CD14-positive monocyte (primary cell): Measurements from ENCODE around the gene ITSN1. TPM values are rescaled to one million over a fixed set of nuclear protein-coding genes. Genes with fewer than 3 reads are reported as not detected.

Experiments
- DNase-seq, 3 donors: peaks; one replicate each; pipeline ENCODE4 v3.0.0-alpha.2; 2011 to 2022
- H2AFZ ChIP-seq: 2 replicates; pipeline ENCODE4 v1.6.0; 2012; ENCODE audit warnings: mild to moderate bottlenecking, low read depth, low read length, inconsistent platforms; ENCODE audit not compliant: insufficient read depth, poor library complexity, severe bottlenecking
- H3K27ac ChIP-seq, 2 donors: 1 replicate in 1 of 2; 2 replicates in 1 of 2; pipeline ENCODE4 v1.5.1; 2012 to 2013; ENCODE audit warnings: low read length in 2 of 2, control low read depth in 1 of 2, inconsistent platforms in 1 of 2, low read depth in 1 of 2, mild to moderate bottlenecking in 1 of 2
- H3K27me3 ChIP-seq, 2 donors: one replicate each; pipeline versions ENCODE4 v1.6.0 to v1.6.1; 2011 to 2013; ENCODE audit warnings: low read length in 2 of 2; ENCODE audit not compliant: control insufficient read depth in 2 of 2, insufficient read depth in 2 of 2
- H3K36me3 ChIP-seq, 2 donors: replicated peaks in 1 of 2; 1 replicate in 1 of 2; 2 replicates in 1 of 2; pipeline versions ENCODE4 v1.5.1 to v1.6.1; 2012 to 2013; ENCODE audit warnings: low read length in 2 of 2, control low read depth in 1 of 2, inconsistent platforms in 1 of 2, mild to moderate bottlenecking in 1 of 2; ENCODE audit not compliant: insufficient read depth in 2 of 2, control insufficient read depth in 1 of 2
- H3K4me1 ChIP-seq, 2 donors: 1 replicate in 1 of 2; 2 replicates in 1 of 2; pipeline versions ENCODE4 v1.5.1 to v1.6.1; 2012 to 2013; ENCODE audit warnings: low read length in 2 of 2, control low read depth in 1 of 2, inconsistent platforms in 1 of 2, mild to moderate bottlenecking in 1 of 2, moderate library complexity in 1 of 2; ENCODE audit not compliant: insufficient read depth in 2 of 2, control insufficient read depth in 1 of 2
- H3K4me2 ChIP-seq: replicated peaks from 2 replicates; pipeline ENCODE3; 2012; ENCODE audit warnings: low read length, moderate library complexity, mild to moderate bottlenecking; ENCODE audit not compliant: poor library complexity, severe bottlenecking; ENCODE audit errors: extremely low read depth
- H3K4me3 ChIP-seq, 3 experiments: fragments of 200-600 bp in 1 of 3; sonication (generic) in 1 of 3; replicated peaks in 1 of 3; 1 replicate in 2 of 3; 2 replicates in 1 of 3; pipeline ENCODE4 v1.5.1; 2011 to 2013; ENCODE audit warnings: low read length in 3 of 3, mild to moderate bottlenecking in 3 of 3, control low read depth in 2 of 3, low read depth in 2 of 3, inconsistent platforms in 1 of 3, moderate library complexity in 1 of 3
- H3K79me2 ChIP-seq: 2 replicates; pipeline ENCODE4 v1.6.0; 2012; ENCODE audit warnings: mild to moderate bottlenecking, control low read depth, inconsistent platforms, low read length, moderate library complexity; ENCODE audit not compliant: insufficient read depth
- H3K9ac ChIP-seq: 2 replicates; pipeline ENCODE4 v1.6.0; 2017; ENCODE audit warnings: low read length, mild to moderate bottlenecking; ENCODE audit not compliant: insufficient read depth, poor library complexity, severe bottlenecking
- H3K9me3 ChIP-seq, 2 donors: replicated peaks in 1 of 2; 1 replicate in 1 of 2; 2 replicates in 1 of 2; pipeline versions ENCODE4 v1.5.1 to v1.6.1; 2012 to 2013; ENCODE audit warnings: low read length in 2 of 2, control low read depth in 1 of 2; ENCODE audit not compliant: control insufficient read depth in 1 of 2, insufficient read depth in 1 of 2
- H4K20me1 ChIP-seq: 2 replicates; pipeline ENCODE4 v1.6.0; 2012; ENCODE audit warnings: mild to moderate bottlenecking, low read length, control low read depth, moderate library complexity; ENCODE audit not compliant: insufficient read depth
- H3K27ac Mint-ChIP-seq, 7 donors: one replicate each; pipeline ENCODE4 v1.8.0; 2020; ENCODE audit warnings: mild to moderate bottlenecking in 7 of 7, mixed read lengths in 7 of 7, moderate library complexity in 6 of 7, inconsistent platforms in 2 of 7
- H3K27me3 Mint-ChIP-seq, 3 donors: one replicate each; pipeline ENCODE4 v1.8.0; 2021 to 2022; ENCODE audit warnings: low read depth in 3 of 3, mild to moderate bottlenecking in 3 of 3, mixed read lengths in 3 of 3, moderate library complexity in 3 of 3, inconsistent platforms in 1 of 3
- H3K36me3 Mint-ChIP-seq, 2 donors: one replicate each; pipeline ENCODE4 v1.8.0; 2020; ENCODE audit warnings: mixed read lengths in 2 of 2, inconsistent platforms in 1 of 2, mild to moderate bottlenecking in 1 of 2
- H3K4me1 Mint-ChIP-seq: one replicate; pipeline ENCODE4 v1.8.0; 2020; ENCODE audit warnings: mild to moderate bottlenecking, mixed read lengths
- H3K4me3 Mint-ChIP-seq, 2 donors: one replicate each; pipeline ENCODE4 v1.8.0; 2020; ENCODE audit warnings: mild to moderate bottlenecking in 2 of 2, mixed read lengths in 2 of 2, moderate library complexity in 1 of 2
- H3K9me3 Mint-ChIP-seq, 7 donors: one replicate each; pipeline ENCODE4 v1.8.0; 2020 to 2022; ENCODE audit warnings: mixed read lengths in 7 of 7, mild to moderate bottlenecking in 6 of 7, moderate library complexity in 6 of 7, inconsistent platforms in 2 of 7
- WGBS: methylation state at CpG from one replicate; pipeline ENCODE4 v1.1.5; 2013; ENCODE audit warnings: missing lambda C conversion rate; ENCODE audit not compliant: insufficient coverage; 5-methylcytosine and 5-hydroxymethylcytosine counted together
- intact Hi-C, 2 donors: fragments of 100-400 bp; cut with micrococcal nuclease; formaldehyde crosslinking; loops; one replicate each; pipeline versions ENCODE4 v1.15.0 to v1.15.1; 2023
- polyA plus RNA-seq, 3 donors: library from polyadenylated mRNA; depleted of rRNA in 1 of 3; unstranded in 2 of 3; stranded (reverse) in 1 of 3; fragments of 300-500 nt in 2 of 3; fragments of >200 nt in 1 of 3; fragmentation: Illumina TruSeq in 2 of 3; gene quantifications; 1 replicate in 2 of 3; 2 replicates in 1 of 3; pipeline ENCODE4 v1.2.3, GENCODE V29; 2012 to 2021
- TF ChIP-seq, protein P1 (sequence below): fragments of 200-600 bp; IDR thresholded peaks from one replicate; pipeline ENCODE4 v1.8.0; 2022; ENCODE audit warnings: antibody characterized with exemption, mild to moderate bottlenecking

The ITSN1 gene
- polyA plus RNA-seq, 3 donors, result 4.7 to 10.3 (median 5.1) TPM

DNA sequence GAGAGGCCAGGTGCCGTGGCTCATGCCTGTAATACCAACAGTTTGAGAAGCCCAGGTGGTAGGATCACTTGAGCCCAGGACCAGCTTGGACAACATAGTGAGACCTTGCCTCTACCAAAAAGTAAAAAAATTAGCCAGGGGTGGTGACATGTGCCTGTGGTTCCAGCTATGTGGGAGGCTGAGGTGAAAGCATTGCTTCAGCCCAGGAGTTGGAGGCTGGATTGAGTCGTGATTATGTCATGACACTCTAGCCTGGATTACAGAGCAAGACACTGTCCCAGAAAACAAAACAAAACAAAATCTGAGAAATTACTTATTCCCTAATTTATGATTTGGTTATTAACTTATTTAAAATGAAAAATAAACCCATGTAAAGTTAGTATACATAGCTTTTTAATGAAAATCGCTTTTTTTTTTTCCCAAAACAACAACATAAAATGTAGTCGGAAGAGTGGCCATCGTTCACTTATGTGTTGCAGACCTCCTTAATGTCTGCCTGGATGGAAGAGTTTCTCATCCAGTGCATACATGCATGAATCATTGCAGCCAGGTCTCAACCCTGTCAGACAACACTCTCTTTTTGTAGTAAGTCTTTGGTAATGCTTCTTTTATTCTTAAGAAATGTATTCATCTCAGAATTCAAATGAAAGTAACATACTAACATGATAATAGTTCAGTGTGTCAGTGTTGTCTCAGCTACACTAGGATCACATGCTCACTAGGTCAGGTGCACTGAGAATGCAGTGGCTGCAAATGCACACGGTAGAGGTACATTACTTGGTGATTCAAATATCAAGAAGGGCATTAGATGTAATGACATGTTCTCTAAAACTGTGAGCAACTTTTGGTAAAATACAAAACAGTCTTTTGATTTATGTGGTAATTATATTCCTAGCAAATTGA, 28.0 kb downstream of the ITSN1 start:
- peaks cover 3% of the 10 kb centered on the region for H3K79me2 ChIP-seq
- no peak overlapping the region for H3K9ac ChIP-seq
- H3K36me3 ChIP-seq, result no peaks in the 10 kb centered on the region
- no peaks in the 10 kb centered on the region for H4K20me1 ChIP-seq
- no peak overlapping the region for H3K27ac Mint-ChIP-seq
- peaks cover 15% of the 10 kb centered on the region for H3K4me1 Mint-ChIP-seq
- H3K27me3 Mint-ChIP-seq, result no peaks in the 10 kb centered on the region
- H3K27me3 ChIP-seq, result no peaks in the 10 kb centered on the region
- H3K9me3 Mint-ChIP-seq, result no peaks in the 10 kb centered on the region
- H3K27ac ChIP-seq, result no peak overlapping the region
- H3K36me3 Mint-ChIP-seq, result no peaks in the 10 kb centered on the region
- no peaks in the 10 kb centered on the region for H3K9me3 ChIP-seq
- peaks cover 4 to 6% of the 10 kb centered on the region in 2 donors for H3K4me1 ChIP-seq
- H3K4me3 ChIP-seq, result no peak overlapping the region
- intact Hi-C loops, result no loop called here
- no peak overlapping the region for H3K4me2 ChIP-seq
- no peak overlapping the region for H3K4me3 Mint-ChIP-seq
- WGBS, result no CpG with 5 or more reads among the region's 6 CpGs
- TF ChIP-seq, protein P1, sequence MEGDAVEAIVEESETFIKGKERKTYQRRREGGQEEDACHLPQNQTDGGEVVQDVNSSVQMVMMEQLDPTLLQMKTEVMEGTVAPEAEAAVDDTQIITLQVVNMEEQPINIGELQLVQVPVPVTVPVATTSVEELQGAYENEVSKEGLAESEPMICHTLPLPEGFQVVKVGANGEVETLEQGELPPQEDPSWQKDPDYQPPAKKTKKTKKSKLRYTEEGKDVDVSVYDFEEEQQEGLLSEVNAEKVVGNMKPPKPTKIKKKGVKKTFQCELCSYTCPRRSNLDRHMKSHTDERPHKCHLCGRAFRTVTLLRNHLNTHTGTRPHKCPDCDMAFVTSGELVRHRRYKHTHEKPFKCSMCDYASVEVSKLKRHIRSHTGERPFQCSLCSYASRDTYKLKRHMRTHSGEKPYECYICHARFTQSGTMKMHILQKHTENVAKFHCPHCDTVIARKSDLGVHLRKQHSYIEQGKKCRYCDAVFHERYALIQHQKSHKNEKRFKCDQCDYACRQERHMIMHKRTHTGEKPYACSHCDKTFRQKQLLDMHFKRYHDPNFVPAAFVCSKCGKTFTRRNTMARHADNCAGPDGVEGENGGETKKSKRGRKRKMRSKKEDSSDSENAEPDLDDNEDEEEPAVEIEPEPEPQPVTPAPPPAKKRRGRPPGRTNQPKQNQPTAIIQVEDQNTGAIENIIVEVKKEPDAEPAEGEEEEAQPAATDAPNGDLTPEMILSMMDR, result no peak
- no peak for DNase-seq
- H2AFZ ChIP-seq, result no peak overlapping the region

DNA sequence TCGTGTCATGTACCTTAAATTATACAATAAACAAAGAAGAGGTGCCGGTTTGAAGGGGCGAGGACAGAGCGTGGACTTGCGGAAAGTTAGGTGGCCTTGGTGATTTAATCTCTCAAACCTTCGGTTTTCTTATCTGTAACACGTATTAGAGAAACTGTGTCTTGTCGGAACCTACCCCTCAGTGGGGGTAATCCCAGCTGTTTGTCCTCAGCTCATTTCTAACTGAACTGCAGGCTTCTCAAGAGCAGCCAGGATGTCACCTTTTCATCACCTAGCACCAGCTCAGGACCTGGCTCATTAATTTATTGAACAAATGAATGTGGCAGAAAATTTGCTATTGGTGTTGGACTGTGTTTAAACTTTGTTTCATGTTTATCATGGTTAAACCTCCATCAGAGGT, 31.2 kb downstream of the ITSN1 start:
- Mint-ChIP-seq H3K36me3 (no peaks in the 10 kb centered on the region), H3K9me3 (peaks cover 0 to 2% (median 0%) of the 10 kb centered on the region in 7 donors), H3K27me3 (no peaks in the 10 kb centered on the region), H3K4me1 (peaks cover 4% of the 10 kb centered on the region), H3K27ac (no peak overlapping the region), H3K4me3 (no peak overlapping the region)
- H3K27ac ChIP-seq, result no peak overlapping the region
- H4K20me1 ChIP-seq, result peaks cover 5% of the 10 kb centered on the region
- H3K4me3 ChIP-seq, result no peak overlapping the region
- H3K36me3 ChIP-seq, result no peaks in the 10 kb centered on the region
- peaks cover under 1% of the 10 kb centered on the region in 2 donors for H3K4me1 ChIP-seq
- H3K4me2 ChIP-seq, result no peak overlapping the region
- no peaks in the 10 kb centered on the region for H3K9me3 ChIP-seq
- intact Hi-C loops, result no loop called here
- no peaks in the 10 kb centered on the region for H3K27me3 ChIP-seq
- peaks cover 3% of the 10 kb centered on the region for H3K79me2 ChIP-seq
- TF ChIP-seq, protein P1, result no peak
- WGBS, result 96% methylated on average over 6 of the region's 8 CpGs
- H2AFZ ChIP-seq, result no peak overlapping the region
- DNase-seq, result no peak
- no peak overlapping the region for H3K9ac ChIP-seq
